T-helper 22 cell (primary cell): ENCODE data around the gene TMEM41A.

Experiments used
- DNase-seq: peaks from one replicate; pipeline ENCODE4 v3.0.0-alpha.2; 2020; ENCODE audit warnings: low read depth

Gene TMEM41A

DNA sequence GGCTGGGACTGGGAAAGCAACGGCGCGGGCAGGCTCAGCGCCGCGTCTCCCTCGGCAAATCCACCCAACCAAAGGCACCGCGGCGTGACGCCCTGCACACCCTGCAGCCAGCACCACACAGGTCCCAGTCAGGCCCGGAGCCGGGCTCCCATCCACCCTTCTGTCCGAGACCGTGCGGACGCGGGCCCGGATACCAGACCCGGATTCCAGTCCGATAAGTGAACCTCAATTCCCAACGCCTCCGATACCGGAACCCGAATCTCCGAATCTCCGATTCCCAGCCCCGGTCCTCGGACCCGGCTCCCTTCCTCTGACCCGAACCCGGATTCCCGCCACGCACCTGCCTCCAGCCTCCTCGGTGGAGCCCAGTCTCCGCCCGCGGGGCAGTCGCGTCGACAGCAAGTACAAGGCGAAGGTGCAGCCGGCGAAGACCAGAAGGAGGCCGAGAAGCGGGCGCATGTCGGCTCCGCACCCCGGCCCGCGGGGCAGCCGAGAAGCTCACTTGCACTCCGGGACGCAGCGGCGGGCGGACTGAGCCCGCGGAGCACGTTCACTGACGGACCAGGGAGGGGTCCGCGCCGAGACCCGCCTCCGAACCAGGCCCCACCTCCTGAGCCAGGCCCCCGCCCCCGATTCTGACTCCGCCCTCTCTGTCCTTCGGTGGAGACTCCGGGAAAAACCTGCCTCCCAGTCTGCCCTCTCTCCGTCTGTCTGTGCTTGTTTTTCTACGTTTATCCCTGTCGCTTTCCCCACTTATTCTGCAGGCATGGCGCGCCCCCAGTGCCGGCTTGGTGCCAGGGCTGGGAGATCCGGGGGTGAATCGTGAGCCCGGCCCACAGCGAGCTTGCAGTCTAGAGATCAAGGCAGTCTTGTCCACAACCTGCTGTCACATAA lies at the start of gene TMEM41A:
Gene TMEM41A (minus strand): TSS at position 533 of the 894 bp plus-strand sequence. CDS start 74 bp downstream, at position 459.
- peak; percentile 68 for DNase-seq

- DNase-seq: no peak
These were observed 41.9 kb upstream of the TMEM41A start for GRCh38 chr3:185540695-185541094.

DNA sequence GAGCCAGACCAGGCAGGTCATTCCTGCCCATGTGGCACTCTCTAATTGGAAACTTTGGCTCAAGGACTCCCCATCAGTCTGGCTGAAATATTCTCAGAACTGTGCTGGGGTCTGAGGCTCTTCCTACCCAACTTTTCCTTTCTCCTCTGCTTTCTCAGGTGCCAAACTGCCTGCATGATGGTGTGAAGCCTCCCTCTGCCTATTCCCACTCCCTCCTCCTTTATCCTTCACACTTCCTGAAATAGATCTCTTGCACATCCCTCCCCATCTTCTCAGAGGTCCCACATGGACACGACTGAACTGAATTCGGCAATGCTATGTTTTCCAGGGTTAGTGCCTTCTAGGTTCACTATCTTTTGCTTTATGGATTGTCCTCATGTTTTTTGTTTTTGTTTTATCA lies 41.1 kb upstream of the TMEM41A start:
- DNase-seq: no peak

GRCh38 chr3:185537369-185537970 lies 38.6 kb upstream of the TMEM41A start:
- DNase-seq: no peak

GRCh38 chr3:185534511-185534910 lies 35.7 kb upstream of the TMEM41A start:
- no peak for DNase-seq

GRCh38 chr3:185532901-185533300 lies 34.1 kb upstream of the TMEM41A start:
- DNase-seq: no peak

DNA sequence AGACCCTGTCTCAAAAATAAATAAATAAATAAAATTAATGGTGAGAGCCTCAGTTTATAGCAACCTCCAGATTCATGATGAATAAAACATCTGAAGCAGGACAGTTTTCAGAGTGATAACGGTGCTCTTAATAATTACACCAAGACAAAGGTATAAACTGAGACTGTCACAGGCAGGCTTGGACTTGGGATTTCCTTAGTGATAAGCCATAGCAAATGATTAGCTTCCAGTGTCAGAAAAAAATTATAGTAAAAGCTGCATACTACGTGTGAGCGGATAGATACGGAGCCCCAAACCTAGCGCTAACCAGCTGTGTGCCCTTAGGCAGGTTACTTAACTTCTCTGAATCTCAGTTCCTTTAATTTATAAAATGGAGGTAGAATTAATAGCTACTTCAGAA lies 32.0 kb upstream of the TMEM41A start:
- no peak for DNase-seq

DNA sequence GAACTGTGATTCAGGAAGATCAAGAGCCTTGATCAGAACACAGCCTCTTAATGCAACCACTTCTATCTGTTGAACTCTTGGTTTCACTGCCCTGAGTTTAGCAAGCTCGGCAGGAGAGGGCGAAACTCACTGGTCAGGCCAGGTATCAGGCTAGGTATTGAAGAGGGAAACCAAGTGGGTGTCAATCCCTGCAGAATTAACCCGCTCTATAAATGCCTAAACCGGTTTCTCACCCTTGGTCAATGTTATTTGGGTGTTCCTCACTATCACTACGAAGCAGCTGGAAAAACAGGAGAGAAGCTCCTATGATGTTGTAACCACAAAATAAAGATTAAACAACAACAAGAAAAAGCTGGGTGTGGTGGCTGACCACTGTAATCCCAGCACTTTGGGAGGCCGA lies 29.7 kb upstream of the TMEM41A start:
- DNase-seq: no peak

DNA sequence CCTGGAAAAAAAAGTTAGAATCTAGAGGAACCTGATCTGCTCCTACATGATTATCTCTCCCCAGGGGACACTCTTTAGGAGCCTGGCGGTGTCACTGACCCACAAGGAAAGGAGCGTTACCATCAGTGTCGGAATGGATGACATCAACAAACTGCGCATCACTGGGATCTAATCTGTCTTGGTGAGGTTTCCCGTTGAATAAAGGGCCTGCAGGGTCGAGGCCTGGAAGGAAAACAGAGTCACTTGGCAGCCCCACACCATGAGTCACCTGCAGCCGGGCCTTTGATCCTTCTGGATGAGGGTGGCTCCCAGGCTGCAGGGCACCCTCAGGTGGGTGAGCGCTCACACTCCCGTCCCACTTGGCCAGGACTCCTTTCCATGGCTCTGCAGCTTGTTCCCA lies 28.5 kb upstream of the TMEM41A start:
- no peak for DNase-seq

DNA sequence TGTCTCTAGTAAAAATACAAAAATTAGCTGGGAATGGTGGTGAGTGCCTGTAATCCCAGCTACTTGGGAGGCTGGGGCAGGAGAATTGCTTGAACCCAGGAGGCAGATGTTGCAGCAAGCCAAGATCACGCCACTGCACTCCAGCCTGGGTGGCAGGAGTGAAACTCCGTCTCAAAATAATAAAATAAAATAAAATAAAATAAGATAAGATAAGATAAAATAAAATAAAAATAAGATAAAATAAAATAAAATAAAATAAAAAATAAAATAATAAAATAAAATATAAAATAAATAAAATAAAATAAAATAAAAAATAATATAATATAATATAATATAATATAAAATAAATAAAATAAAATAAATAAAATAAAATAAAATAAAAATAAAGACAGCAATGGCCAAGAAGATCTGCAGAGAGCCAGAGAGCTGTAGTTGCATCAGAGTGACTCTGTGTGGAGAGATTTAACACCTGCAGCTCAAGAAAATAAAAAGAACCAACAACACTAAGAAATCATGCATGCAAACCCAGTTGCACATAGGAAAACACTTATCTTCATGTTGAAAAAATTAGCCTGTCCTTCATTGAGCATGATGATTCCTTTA lies 27.6 kb upstream of the TMEM41A start:
- DNase-seq: no peak

- no peak for DNase-seq
These were observed 22.7 kb upstream of the TMEM41A start for GRCh38 chr3:185521349-185522138.

- no peak for DNase-seq
These were observed 20.2 kb upstream of the TMEM41A start for GRCh38 chr3:185519021-185519420.

GRCh38 chr3:185517387-185518130 lies 18.7 kb upstream of the TMEM41A start:
- DNase-seq: no peak

DNA sequence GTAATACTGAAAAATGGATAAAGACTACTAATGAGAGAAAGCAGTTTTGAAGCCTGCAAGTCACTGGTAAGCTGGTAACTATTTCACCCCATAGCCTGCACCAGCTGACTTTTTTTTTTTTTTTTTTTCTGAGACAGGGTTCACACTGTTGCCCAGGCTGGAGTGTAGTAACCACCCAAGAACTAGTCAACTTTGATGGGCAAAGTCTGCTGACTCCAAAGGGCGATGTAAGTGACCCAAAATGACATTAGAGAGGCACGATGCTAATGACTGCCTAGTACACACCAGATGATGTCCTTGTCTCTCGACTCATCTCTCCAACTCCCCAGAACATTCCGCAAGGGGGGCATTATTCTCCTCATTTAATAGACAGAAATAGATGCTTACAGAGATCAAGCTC lies 12.9 kb upstream of the TMEM41A start:
- no peak for DNase-seq

- DNase-seq: no peak
These were observed 9.6 kb upstream of the TMEM41A start for GRCh38 chr3:185508335-185508991.

DNA sequence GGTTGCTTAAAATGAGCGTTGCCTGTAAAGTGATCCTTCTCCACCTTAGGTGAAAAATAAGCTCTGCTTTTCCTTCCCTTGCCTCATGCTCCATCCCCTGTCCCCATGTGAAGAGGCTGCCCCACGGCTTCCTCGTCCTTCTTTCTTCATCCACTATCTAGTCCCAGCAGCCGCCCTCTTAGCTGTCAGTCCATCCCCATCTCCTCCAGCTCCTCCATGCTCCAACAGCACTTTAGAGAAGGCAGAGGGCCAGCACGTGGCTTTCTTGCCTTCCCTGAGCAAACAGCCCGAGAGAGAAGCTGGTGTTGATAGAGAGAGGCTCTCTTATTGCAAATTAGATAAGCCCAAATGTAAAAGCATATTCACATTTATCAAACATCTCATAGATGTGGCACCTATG lies 9.0 kb upstream of the TMEM41A start:
- no peak for DNase-seq

DNA sequence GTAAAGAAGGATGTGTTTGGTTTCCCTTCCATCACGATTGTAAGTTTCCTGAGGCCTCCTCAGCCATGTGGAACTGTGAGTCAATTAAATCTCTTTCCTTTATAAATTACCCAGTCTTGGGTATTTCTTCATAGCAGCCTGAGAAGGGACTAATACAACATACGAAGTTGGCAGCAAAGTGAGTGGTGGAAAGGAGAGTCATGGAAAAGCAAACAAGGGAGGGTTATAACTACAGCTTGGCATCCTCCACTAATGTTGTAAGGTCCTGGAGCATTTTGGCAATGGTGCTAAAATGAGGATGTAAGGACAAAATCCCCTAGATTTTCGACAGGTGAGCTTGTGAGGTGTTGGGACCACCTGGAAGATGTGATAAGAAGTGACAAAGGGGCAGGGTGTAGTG lies 5.8 kb upstream of the TMEM41A start:
- no peak for DNase-seq

DNA sequence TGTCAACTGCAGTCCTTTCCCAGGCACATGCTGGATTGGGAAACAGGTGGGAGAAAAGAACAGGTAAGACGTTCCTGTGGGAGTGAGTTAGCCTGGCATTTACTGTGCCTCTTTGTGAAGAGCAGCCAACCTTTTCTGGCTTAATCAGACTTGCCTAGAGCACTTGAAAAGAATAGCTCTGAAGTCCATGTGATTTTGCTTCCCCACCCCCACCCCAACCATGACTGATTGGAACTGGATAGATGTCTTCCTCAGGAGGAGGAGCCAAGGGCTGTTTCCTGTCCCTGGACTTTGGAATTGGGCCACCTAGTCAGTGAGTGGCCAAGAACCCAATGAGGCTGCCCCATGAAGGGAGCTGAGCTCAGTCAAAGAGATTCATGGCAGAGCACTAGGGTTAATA lies 4.7 kb upstream of the TMEM41A start:
- no peak for DNase-seq

DNA sequence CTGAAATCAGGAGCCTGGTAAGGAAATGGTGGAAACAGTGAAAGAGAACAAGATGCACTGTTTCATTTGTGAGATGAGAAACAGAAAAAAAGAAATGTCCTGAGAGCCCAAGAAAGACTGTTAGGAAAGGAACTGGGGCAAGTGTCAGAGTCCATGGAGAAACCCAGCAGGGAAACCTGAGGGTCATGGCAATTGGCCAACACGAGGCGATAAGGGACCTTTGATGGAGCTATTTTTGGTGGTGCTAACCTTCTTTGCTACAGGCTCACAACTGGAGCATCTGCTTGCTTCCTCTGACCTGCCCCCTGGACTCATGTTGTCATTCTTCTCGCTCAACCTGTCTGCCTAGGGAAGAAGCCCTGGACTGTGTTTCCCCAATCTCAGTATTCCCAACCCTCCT lies 4.2 kb upstream of the TMEM41A start:
- DNase-seq: no peak

- DNase-seq: no peak
These were observed 8.6 kb downstream of the TMEM41A start for GRCh38 chr3:185490241-185490640.

GRCh38 chr3:185489462-185489861 lies 9.4 kb downstream of the TMEM41A start:
- no peak for DNase-seq
